HG03565 (cell line): Measurements from ENCODE around the gene PTBP3.
"Not testable (repeated sequence)": the region's sequence is repeated elsewhere in the genome, so short reads cannot be mapped to it uniquely, and the experiment has no call there.

ENCODE experiments used
- ATAC-seq: cut with Tn5 transposase; IDR thresholded peaks from one replicate; pipeline ENCODE4 v1.9.1; 2021; ENCODE audit warnings: mild to moderate bottlenecking, moderate library complexity; ENCODE audit not compliant: unreplicated experiment

PTBP3 gene

GRCh38 chr9:112332977-112333638 is at the start of gene PTBP3:
PTBP3 (minus strand) TSS chr9:112333619; CDS start chr9:112297865, 35,754 bp downstream.
- ATAC-seq: peak; percentile 32

DNA sequence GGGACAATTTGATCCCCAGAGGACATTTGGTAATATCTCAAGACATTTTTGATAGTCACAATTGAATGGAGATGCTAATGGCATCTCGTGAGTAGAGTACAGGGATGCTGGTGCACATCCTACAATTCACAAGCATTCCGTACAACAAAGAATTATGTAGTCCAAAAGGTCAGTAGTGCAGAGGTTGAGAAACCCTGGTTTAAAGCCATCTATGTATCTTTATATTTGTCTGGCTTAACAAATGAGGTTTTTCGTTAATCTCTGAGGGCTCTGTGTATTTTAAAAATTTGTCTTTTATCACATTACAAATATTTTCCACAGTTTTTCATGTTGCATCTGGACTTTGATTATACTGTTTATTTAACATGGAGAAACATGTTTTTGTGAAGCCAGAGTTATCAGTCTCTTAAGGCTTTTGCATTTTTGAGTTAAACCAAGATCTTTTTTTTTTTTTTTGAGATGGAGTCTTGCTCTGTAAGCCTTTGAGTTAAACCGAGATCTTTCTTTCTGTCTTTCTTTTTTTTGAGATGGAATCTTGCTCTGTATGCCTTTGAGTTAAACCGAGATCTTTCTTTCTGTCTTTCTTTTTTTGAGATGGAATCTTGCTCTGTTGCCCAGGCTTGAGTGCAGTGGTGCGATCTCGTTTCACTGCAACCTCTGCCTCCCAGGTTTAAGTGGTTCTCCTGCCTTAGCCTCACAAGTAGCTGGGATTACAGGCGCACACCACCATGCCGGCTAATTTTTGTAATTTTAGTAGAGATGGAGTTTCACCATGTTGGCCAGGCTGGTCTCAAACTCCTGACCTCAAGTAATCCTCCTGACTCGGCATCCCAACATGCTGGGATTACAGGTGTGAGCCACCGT is 49.3 kb upstream of the PTBP3 start:
- no peak for ATAC-seq

DNA sequence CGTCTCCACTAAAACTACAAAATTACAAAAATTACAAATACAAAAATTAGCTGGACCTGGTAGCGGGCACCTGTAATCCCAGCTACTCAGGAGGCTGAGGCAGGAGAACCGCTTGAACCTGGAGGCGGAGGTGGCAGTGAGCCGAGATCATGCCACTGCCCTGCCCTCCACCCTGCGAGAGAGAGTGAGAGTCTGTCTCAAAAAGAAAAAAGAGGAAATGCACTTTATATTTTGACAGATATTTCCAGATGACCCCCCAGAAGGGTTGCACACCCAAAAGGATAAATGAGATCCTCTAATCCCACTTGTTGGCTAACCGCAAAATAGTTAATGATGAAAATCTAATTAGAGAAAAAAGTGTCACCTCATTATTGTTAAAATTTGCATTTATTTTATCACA is 48.6 kb upstream of the PTBP3 start:
- ATAC-seq: no peak

DNA sequence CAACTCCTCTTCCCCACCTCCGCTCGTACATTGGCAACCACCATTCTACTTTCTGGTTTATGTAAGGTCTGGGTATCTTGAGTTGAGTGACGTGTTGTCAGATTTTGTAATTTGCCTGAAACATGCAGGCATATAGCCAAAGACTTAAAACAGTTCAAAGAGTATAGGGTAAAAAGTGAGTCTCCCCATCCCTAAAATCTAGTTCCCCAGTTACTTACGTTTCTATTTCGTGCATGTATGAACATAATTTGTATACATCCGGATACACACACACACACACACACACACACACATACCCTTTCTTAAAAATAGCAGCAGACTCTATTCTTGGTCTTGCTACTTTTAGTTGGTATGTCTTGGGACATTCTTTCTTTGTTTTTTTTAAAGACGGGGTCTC is 47.4 kb upstream of the PTBP3 start:
- ATAC-seq: no peak

GRCh38 chr9:112380102-112380824 is 46.8 kb upstream of the PTBP3 start, which contains the start of gene HSDL2:
HSDL2 (plus strand) TSS chr9:112380108; CDS start chr9:112380164, 56 bp downstream.
- no peak for ATAC-seq

DNA sequence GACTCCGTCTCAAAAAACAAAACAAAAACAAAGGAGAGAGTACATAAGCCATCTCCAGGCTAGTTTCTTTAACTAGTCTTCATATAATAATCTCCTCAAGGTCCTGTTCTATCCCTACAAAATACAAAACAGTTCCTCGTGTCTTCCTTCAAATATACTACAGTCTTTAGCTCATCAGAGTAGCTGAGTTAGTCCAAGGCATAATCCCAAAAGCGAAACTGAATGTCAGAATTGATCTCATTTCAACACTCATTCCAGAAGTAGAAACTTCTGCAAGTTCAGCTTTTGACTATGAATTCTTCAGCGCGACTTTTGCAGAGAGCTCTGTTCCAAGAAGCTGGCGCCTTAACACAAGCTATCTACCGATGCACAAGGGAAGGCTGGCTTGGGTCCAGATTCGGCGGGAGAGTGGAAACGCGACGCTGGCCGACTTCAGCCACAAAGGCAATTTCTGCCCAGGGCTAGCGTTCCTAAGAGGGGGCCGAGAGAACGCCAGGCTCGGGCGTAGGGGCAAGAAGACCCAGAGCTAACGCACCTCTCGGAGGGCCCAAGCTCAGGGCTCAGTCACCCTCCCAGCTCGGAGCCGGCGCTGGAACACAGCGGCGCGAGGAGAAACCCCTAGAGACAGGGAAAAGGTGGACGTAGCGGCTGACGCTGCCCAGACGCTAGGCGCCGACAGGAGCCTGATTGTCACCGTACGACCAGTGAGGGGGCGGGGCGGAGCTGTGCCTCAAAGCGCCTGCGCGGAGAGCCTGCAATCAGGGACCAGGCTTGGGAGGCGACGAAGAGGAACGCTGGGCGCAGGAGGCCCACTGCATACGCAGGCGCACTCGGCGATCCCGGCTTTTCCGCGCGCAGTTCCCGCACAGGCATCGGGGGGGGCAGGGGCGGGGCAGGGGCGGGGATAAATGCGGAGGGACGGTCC is 46.0 kb upstream of the PTBP3 start:
- peak; percentile 69 for ATAC-seq

DNA sequence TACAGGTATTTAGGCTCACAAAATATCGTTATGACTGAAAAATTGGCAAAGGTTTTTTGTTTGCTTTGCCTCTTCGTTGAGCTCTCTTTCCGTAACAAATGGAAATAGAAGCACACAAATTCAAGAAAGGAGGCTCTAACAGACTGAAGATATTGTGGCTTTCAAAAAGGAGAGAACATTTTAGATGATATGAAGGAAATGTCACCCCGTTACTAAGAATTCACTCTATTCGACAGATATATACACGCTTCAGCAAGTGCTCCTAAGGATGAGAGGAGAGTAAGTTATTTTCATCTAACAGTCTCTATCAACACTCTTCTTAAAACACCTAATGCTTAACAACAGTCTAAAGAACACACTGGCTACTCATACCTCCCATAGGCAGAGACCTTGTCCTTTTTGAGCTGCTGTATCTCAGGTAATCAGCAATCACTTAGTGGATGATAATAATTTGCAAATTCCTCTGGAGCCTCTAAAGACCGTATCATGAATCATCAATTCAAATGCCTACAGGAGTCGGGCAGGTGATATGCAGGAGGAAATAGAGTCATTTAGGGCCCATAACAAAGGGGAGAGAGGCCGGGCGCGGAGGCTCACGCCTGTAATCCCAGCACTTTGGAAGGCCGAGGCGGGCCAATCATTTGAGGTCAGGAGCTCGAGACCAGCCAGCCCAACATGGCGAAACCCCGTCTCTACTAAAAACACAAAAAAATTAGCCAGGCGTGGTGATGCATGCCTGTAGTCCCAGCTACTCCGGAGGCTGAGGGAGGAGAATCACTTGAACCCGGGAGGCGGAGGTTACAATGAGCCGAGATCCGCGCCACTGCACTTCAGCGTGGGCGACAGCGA is 45.1 kb upstream of the PTBP3 start:
- ATAC-seq: no peak

DNA sequence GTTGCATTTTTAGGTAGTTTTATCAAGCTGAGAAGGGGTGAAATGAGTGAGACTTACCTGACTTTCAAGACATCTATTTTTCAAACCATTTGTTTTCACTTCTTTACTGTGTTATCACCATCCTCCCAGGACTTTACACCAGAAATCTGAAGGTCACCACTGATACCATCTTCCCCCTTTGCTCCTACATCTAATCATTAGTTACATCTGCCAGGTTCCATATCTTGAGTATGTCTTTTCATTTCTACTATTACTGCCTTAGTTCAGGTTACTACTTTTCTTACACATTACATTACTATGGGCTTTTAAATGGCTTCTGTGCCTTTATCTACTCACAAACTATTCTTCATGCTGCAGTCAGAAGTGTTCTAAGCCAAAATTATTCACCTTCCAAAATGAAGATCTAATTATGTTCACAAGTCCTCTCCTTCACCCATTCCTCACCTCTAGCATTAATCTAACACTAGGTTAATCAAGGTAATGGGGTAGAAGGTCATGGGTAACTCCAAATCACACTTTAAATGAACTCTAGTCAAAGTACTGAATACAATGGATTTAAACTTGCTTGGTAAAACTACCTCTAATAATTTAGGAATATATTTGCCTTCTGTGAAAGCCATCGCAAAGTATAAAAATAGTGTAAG is 44.4 kb upstream of the PTBP3 start:
- no peak for ATAC-seq

DNA sequence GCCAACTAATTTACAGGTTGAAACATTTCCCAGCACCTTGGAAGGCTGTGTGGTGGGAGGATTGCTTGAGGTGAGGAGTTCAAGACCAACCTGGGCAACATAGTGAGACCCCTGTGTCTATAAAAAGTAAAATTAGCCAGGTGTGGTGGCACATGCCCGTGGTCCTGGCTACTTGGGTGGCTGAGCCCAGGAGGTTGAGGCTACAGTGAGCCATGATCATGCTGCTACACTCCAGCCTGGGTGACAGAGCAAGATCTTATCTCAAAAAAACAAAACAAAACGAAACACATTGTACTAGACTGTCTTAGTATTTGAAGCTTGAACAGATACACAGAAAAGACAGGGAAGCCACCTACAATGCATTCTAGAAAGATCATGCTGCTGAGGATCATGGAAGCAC is 43.7 kb upstream of the PTBP3 start:
- ATAC-seq: no peak

GRCh38 chr9:112375361-112375760 is 41.9 kb upstream of the PTBP3 start:
- no peak for ATAC-seq

GRCh38 chr9:112374232-112374631 is 40.8 kb upstream of the PTBP3 start:
- not testable (repeated sequence) for ATAC-seq

DNA sequence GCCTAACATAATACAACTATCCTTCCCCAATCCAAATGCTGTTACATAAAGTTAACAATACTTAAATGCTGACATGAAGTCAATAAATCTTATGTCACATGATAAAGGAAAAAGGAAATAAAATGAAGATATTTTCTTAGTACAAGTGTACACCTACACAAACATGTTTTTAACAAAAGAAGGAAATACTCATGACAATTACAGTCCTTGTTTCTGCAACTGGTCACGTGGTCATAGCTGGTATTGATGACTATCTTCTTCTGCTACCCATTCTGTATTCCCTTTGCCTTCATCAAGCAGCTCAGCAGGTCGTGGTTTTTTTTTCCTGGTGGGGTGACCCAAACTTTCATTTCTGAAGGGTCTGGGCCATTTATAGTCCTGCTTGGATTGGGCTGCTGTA is 40.2 kb upstream of the PTBP3 start:
- ATAC-seq: not testable (repeated sequence)

DNA sequence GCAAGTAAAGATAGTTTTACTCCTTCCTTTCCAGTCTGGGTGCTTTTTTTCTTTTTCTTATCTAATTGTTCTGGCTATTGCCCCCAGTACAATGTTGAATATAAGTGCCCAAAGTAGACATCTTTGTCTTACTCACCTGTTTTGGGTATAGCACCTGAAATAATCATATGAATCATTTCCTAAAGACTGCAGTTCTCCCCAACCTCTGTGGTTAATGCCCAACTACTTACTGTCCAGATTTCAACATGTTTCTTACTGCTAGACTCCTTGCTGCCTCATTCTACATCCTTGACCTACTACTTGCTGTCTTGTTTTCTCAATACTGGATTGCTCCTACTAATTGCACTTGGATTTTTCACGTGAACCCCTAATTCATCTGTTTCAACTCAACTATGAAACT is 37.6 kb upstream of the PTBP3 start:
- ATAC-seq: no peak

GRCh38 chr9:112369817-112370216 is 36.4 kb upstream of the PTBP3 start:
- ATAC-seq: no peak

DNA sequence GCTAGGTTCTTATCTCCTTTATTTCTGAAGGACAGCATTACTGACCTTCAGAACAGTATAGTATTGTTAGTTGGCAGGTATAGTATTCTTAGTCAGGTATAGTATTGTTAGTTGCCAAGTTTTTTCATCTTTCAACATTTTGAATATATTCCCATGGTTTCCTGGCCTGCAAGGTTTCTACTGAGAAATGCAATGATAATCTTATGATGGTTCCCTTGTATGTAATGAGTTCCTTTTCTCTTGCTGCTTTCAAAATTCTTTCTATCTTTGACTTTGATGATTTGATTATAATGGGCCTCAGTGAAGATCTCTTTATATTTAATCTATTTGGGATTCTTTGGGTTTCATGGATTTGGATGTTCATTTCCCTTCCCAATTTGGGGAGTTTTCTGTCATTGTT is 34.0 kb upstream of the PTBP3 start:
- no peak for ATAC-seq

- ATAC-seq: no peak
Measured at GRCh38 chr9:112366591-112366990, 33.2 kb upstream of the PTBP3 start.

DNA sequence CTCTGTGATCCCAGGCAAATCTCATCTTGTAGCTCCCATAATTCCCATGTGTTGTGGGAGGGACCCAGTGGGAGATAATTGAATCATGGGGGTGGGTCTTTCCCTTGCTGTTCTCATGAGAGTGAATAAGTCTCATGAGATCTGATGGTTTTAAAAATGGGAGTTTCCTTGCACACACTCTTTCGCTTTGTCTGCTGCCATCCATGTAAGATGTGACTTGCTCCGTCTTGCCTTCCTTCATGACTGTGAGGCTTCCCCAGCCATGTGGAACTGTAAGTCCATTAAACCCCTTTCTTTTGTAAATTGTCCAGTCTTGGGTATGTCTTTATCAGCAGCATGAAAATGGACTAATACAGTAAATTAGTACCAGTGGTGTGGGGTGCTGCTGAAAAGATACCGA is 31.8 kb upstream of the PTBP3 start:
- not testable (repeated sequence) for ATAC-seq

DNA sequence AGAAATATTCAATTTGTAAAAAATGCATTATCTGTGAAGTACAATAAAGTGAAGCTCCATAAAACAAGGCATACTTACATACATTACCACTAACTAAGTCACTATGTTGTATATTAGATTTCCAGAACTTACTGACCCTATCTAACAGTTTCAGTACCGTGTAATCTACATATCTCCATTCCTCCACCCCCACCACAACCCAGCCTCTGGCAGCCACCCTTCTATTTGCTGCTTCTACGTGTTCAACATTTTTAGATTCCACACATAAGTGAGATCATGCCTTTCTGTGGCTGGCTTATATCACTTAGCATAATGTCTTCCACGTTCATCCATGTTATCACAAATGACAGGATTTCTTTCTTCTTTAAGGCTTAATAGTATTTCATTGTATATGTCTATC is 31.3 kb upstream of the PTBP3 start:
- no peak for ATAC-seq

GRCh38 chr9:112361601-112362000 is 28.2 kb upstream of the PTBP3 start:
- no peak for ATAC-seq
